22Rv1 (cell line): ENCODE results near the gene SLC25A5.

Experiments used
- ZFX ChIP-seq: fragments of 450-650 bp; IDR thresholded peaks from 2 replicates; pipeline ENCODE4 v1.6.1; 2017; ENCODE audit warnings: antibody characterized with exemption, borderline replicate concordance
- TF ChIP-seq, protein P1 (sequence below): fragments of 450-650 bp; IDR thresholded peaks from 2 replicates; pipeline ENCODE4 v1.5.1; 2017; ENCODE audit warnings: mild to moderate bottlenecking

GRCh38 chrX:119442286-119442685 lies 26.0 kb upstream of the SLC25A5 start:
- TF ChIP-seq, protein P1, sequence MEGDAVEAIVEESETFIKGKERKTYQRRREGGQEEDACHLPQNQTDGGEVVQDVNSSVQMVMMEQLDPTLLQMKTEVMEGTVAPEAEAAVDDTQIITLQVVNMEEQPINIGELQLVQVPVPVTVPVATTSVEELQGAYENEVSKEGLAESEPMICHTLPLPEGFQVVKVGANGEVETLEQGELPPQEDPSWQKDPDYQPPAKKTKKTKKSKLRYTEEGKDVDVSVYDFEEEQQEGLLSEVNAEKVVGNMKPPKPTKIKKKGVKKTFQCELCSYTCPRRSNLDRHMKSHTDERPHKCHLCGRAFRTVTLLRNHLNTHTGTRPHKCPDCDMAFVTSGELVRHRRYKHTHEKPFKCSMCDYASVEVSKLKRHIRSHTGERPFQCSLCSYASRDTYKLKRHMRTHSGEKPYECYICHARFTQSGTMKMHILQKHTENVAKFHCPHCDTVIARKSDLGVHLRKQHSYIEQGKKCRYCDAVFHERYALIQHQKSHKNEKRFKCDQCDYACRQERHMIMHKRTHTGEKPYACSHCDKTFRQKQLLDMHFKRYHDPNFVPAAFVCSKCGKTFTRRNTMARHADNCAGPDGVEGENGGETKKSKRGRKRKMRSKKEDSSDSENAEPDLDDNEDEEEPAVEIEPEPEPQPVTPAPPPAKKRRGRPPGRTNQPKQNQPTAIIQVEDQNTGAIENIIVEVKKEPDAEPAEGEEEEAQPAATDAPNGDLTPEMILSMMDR = no peak
- no peak for TF ChIP-seq ZFX
